HTERT RPE-1 (cell line): ENCODE results near the gene EMILIN2.
"Not testable (repeated sequence)": the region's sequence is repeated elsewhere in the genome, so short reads cannot be mapped to it uniquely, and the experiment has no call there.

Experiments
- in situ Hi-C: fragments of 300-500 bp; cut with MboI; formaldehyde crosslinking; loops from 4 replicates; pipeline ENCODE4 v1.14.3; 2020; ENCODE audit warnings: low sequenced_read_pairs

EMILIN2 gene

GRCh38 chr18:2843146-2843545, 3.7 kb upstream of the EMILIN2 start:
- in situ Hi-C loops = no loop called here

- in situ Hi-C loops = no loop called here
Observed at GRCh38 chr18:2845172-2845571, 1.6 kb upstream of the EMILIN2 start.

DNA sequence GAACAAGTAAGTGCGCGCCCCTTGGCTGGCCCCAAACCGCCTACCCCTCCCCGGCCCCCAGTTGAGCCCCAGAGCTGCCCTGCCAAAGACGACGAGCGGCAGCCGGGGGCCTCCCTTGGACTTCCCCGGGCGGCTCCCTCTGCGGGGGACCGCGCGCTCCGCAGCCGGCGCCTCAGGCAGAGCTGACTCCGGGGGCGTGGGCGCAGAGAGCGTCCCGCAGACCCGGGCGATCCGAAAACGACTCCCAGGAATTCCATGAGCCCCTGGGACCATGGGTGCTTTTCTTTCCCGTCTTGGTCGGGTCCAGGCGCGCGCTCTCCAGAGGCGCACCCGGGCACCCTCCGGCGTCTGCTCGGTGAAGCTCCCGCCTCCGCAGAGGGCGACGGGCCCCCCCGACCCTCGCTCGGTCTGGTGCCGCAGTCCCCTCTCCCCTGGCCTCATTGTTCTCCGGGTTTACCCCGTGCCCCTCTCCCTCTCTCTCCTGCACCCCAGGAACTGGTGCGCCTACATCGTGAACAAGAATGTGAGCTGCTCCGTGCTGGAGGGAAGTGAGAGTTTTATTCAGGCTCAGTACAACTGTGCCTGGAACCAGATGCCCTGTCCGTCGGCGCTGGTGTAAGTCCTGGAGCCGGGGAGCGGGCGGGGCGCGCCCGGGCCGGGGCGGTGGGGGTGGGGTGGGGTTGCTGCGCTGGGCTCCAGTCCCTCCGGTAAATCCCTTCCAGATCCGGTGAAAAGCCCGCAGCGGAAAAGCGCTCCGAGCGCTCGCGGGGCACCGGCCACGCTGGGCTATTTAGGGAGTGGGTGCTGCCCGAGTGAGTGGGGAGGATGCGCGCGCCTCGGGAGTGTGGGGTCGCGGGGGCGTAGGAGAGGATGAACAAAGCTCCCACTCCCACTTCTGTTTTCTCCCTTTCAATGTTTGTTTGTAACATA, 776 bp downstream of the EMILIN2 start:
- in situ Hi-C loops = no loop called here

GRCh38 chr18:2848247-2849246, 1.7 kb downstream of the EMILIN2 start:
- in situ Hi-C loops = no loop called here

GRCh38 chr18:2850816-2851215, 4.0 kb downstream of the EMILIN2 start:
- in situ Hi-C loops = no loop called here

DNA sequence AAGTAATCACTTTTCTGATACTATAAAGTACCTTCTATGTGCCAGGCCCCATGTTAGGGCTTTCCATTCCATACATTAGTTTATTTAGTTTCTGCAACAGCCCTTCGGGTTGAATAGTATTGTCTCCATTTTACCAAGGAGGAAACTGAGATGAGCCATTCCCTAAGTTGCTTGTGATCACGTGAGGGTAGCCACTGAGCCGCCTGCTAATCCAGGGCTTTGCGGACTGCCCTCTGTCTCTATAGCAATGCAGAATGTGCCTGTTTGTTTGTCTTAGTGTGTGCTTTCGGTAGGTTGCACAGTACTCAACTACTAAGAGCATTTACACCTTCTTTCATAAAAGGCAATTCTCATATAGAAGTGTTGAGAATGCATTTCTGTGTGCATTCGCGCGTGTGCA, 5.0 kb downstream of the EMILIN2 start:
- in situ Hi-C loops = no loop called here

DNA sequence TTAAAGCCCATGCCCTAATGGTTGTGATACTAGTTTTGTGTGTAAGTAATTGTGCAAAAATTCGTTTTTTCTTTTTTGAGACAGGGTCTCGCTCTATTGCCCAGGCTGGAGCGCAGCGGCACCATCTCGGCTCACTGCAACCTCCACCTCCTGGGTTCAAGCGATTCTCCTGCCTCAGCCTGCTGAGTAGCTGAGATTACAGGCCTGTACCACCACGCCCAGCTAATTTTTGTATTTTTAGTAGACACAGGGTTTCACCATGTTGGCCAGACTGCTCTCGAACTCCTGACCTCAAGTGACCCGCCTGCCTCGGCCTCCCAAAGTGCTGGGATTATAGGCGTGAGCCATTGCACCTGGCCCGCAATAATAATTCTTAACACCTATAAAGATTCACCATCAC, 5.7 kb downstream of the EMILIN2 start:
- in situ Hi-C loops = not testable (repeated sequence)

GRCh38 chr18:2853173-2853925, 6.5 kb downstream of the EMILIN2 start:
- in situ Hi-C loops = no loop called here

GRCh38 chr18:2853926-2854664, 7.3 kb downstream of the EMILIN2 start:
- in situ Hi-C loops = no loop called here

GRCh38 chr18:2854875-2855274, 8.1 kb downstream of the EMILIN2 start:
- in situ Hi-C loops = no loop called here

DNA sequence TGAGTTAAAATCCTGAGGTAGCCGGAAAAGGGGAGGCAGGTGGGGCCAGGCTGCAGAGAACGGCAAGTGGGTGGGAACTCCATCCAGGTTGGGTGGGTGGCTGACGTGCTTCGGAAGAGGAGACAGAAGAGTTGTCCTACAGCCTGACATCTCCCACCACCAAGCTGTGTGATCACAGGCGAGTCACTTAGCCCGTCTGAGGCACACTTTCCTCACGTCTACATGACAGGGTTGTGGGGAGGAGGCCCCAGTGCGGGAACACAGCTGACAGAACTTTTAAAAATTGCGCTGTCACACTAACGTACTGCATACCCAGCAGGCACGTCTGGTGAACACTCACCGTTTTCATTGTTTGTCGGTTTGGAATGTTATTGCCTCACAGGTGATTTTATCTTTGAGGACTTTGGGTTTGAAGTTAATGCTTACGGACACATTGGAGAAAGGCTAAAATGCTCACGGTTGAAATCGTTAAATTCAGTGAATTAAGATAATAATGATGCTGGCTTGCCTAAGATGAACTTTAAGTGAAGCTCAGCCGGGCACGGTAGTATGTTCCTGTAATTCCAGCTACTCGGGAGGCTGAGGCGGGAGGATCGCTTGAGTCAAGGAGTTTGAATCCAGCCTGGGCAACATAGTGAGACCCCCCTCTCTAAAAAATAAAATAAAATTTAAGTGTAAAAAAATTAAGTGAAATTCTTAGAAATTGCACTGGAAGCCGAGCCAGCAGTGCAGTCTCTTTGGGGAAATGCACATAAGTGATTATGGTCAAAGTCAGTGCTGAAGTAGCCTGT, 8.9 kb downstream of the EMILIN2 start:
- in situ Hi-C loops = no loop called here

- in situ Hi-C loops = no loop called here
Observed at GRCh38 chr18:2856547-2857170, 9.9 kb downstream of the EMILIN2 start.

DNA sequence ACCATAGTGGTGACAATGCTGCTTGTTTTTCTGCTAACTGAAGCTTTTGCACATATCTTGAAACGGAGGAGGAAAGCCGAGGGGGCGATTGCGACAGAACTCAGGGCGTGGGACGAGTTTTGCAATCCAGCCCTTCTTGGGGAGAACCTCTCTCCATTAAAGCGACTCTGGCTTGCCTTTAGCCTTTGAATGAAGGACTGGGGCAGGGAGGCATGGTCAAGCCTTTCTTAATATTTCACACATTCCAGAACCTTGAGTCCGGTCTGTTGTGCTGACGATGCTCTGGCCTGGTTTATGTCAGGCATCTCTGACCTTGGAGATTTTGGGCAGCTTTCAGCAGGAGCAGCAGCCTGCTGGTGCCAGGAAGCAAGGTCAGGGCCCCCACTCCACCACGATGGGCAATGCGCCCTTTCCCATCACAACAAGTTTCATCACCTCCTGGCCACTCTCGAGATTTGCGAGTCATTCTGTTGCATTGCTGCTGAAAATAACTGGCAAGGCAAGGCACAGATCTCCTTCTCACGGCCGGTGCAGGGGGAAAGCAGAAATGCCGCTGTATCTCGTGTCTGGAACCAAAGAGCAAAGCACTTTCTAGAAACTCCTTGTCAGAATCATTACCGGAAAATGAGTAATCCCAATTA, 10.8 kb downstream of the EMILIN2 start:
- in situ Hi-C loops = no loop called here

DNA sequence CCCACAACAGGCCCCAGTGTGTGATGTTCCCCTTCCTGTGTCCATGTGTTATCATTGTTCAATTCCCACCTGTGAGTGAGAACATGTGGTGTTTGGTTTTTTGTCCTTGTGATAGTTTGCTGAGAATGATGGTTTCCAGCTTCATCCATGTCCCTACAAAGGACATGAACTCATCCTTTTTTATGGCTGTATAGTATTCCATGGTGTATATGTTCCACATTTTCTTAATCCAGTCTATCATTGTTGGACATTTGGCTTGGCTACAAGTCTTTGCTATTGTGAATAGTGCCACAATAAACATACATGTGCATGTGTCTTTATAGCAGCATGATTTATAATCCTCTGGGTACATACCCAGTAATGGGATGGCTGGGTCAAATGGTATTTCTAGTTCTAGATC, 13.6 kb downstream of the EMILIN2 start:
- in situ Hi-C loops = not testable (repeated sequence)

DNA sequence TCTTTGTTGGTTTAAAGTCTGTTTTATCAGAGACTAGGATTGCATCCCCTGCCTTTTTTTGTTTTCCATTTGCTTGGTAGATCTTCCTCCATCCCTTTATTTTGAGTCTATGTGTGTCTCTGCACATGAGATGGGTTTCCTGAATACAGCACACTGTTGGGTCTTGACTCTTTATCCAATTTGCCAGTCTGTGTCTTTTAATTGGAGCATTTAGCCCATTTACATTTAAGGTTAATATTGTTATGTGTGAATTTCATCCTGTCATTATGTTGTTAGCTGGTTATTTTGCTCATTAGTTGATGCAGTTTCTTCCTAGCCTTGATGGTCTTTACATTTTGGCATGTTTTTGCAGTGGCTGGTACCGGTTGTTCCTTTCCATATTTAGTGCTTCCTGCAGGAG, 17.2 kb downstream of the EMILIN2 start:
- in situ Hi-C loops = not testable (repeated sequence)

DNA sequence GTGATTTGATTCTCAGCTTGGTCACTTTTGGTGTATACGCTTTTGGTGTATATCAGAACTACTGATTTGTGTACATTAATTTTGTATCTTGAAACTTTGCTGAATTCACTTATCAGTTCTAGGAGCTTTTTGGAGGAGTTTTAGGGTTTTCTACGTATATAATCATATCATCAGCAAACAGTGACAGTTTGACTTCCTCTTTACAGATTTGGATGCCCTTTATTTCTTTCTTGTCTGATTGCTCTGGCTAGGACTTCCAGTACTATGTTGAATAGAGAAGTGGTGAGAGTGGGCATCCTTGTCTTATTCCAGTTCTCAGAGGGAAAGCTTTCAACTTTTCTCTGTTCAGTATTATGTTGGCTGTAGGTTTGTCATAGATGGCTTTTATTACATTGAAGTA, 19.7 kb downstream of the EMILIN2 start:
- in situ Hi-C loops = not testable (repeated sequence)

- in situ Hi-C loops = no loop called here
Observed at GRCh38 chr18:2869207-2869606, 22.4 kb downstream of the EMILIN2 start.

GRCh38 chr18:2871111-2871720, 24.4 kb downstream of the EMILIN2 start:
- in situ Hi-C loops = no loop called here
